K562 (cell line): ENCODE data around the gene APCDD1. TPM values are rescaled to one million over a fixed set of nuclear protein-coding genes. Genes with fewer than 3 reads are reported as not detected.

Source experiments
- ATAC-seq: fragments of 200-7000 bp; cut with Tn5 transposase; 3 replicates; pipeline ENCODE4 v1.9.1; 2020; ENCODE audit warnings: moderate library complexity
- BruUV-seq: library from RNA; stranded (reverse); fragments of 400-500 nt; replicated peaks from 2 replicates; lab custom pipeline; 2021; lab: Mats Ljungman, UMichigan
- CTCF ChIA-PET: fragments of 300-600 bp; formaldehyde crosslinking; extraction: SDS; loops from one replicate; lab custom pipeline; 2021; ENCODE audit warnings: low intra/inter-chr PET ratio; lab: Yijun Ruan, JAX
- POLR2A ChIA-PET: fragments of 300-600, 350-650 bp; sonication (Branson Sonifier 250); formaldehyde crosslinking; extraction: SDS; loops from one replicate; lab custom pipeline; 2021; ENCODE audit warnings: antibody characterized with exemption, inconsistent platforms; lab: Yijun Ruan, JAX
- DNase-seq, 4 experiments: peaks; one replicate each; pipeline versions ENCODE4 v3.0.0 to v3.0.0-alpha.2; 2011 to 2018; ENCODE audit warnings: low spot score in 3 of 4, mixed read lengths in 3 of 4; ENCODE audit errors: extremely low read depth in 1 of 4
- FAIRE-seq: peaks from 2 replicates; lab custom pipeline; 2011; peaks lifted over from hg19 to GRCh38; lab: Jason Lieb, UNC
- H2AFZ ChIP-seq: 2 replicates; pipeline ENCODE4 v1.6.0; 2011; ENCODE audit warnings: low read depth, low read length, control low read depth, inconsistent platforms
- H3K27ac ChIP-seq: fragments of 200-600 bp; 3 replicates; pipeline ENCODE4 v1.8.0; 2011; ENCODE audit warnings: low read depth, mild to moderate bottlenecking, control low read depth, inconsistent platforms, low read length, moderate library complexity, mixed read lengths; ENCODE audit errors: extremely low read depth
- H3K27me3 ChIP-seq, 2 experiments: fragments of 300-600 bp in 1 of 2; 2 replicates in 1 of 2; 3 replicates in 1 of 2; pipeline versions ENCODE4 v1.6.0 to v1.8.0; 2011; ENCODE audit warnings: inconsistent platforms in 2 of 2, low read length in 2 of 2, mild to moderate bottlenecking in 1 of 2, mixed read lengths in 1 of 2, moderate library complexity in 1 of 2; ENCODE audit not compliant: control insufficient read depth in 2 of 2, insufficient read depth in 2 of 2
- H3K36me3 ChIP-seq: fragments of 300-600 bp; 3 replicates; pipeline ENCODE4 v1.8.0; 2011; ENCODE audit warnings: mild to moderate bottlenecking, low read length, inconsistent platforms; ENCODE audit not compliant: control insufficient read depth, insufficient read depth
- H3K4me1 ChIP-seq, 2 experiments: fragments of 200-600 bp in 1 of 2; replicated peaks in 1 of 2; 2 replicates in 1 of 2; 3 replicates in 1 of 2; pipeline versions ENCODE4 v1.5.1 to v1.8.0; 2011; ENCODE audit warnings: inconsistent platforms in 2 of 2, low read length in 2 of 2, mild to moderate bottlenecking in 1 of 2, mixed read lengths in 1 of 2, moderate library complexity in 1 of 2; ENCODE audit not compliant: control insufficient read depth in 2 of 2, insufficient read depth in 2 of 2
- H3K4me2 ChIP-seq: 2 replicates; pipeline ENCODE4 v1.6.1; 2011; ENCODE audit warnings: low read length, control low read depth, inconsistent platforms, mixed read lengths; ENCODE audit not compliant: insufficient read depth
- H3K4me3 ChIP-seq: fragments of 200-600 bp; sonication (generic), shearing (Covaris generic); 2 replicates; pipeline ENCODE4 v1.5.1; 2016; ENCODE audit warnings: control low read depth, inconsistent platforms
- H3K79me2 ChIP-seq: fragments of 200-600 bp; 3 replicates; pipeline ENCODE4 v1.8.0; 2011; ENCODE audit warnings: low read length, inconsistent platforms; ENCODE audit not compliant: control insufficient read depth, insufficient read depth
- H3K9ac ChIP-seq, 2 experiments: 2 replicates each; pipeline versions ENCODE4 v1.6.0 to v1.6.1; 2011; ENCODE audit warnings: low read depth in 2 of 2, low read length in 2 of 2, control low read depth in 1 of 2, inconsistent platforms in 1 of 2, mild to moderate bottlenecking in 1 of 2, mixed read lengths in 1 of 2; ENCODE audit not compliant: insufficient read depth in 1 of 2
- H3K9me1 ChIP-seq: one replicate; pipeline ENCODE4 v1.6.0; 2011; ENCODE audit warnings: inconsistent platforms, mild to moderate bottlenecking, low read length, moderate library complexity; ENCODE audit not compliant: control insufficient read depth, insufficient read depth
- H3K9me3 ChIP-seq: replicated peaks from 2 replicates; pipeline ENCODE4 v1.5.1; 2011; ENCODE audit warnings: low read depth, low read length, inconsistent platforms; ENCODE audit not compliant: control insufficient read depth, insufficient read depth
- H4K20me1 ChIP-seq: replicated peaks from 2 replicates; pipeline ENCODE4 v1.6.1; 2011; ENCODE audit warnings: low read length, inconsistent platforms, mixed read lengths; ENCODE audit not compliant: control insufficient read depth, insufficient read depth
- CBFA2T2 ChIP-seq: fragments of 450-650 bp; conservative IDR thresholded peaks from 2 replicates; pipeline ENCODE4 v1.6.1; 2017; ENCODE audit warnings: mild to moderate bottlenecking
- CTBP1 ChIP-seq: fragments of 450-650 bp; IDR thresholded peaks from 2 replicates; pipeline ENCODE4 v1.6.1; 2016; ENCODE audit warnings: borderline replicate concordance
- JUND ChIP-seq, 2 experiments: IDR thresholded peaks; 2 replicates in 1 of 2; 3 replicates in 1 of 2; pipeline ENCODE4 v1.6.1; 2011; ENCODE audit warnings: borderline replicate concordance in 2 of 2, low read depth in 2 of 2, low read length in 2 of 2, improper control_type of control experiment in 1 of 2, missing biosample characterization in 1 of 2, missing genetic modification characterization in 1 of 2, missing genetic modification reagents in 1 of 2
- KDM2B ChIP-seq: fragments of 250-450 bp; sonication (Bioruptor Pico); IDR thresholded peaks from 2 replicates; pipeline ENCODE4 v1.8.0; 2021; ENCODE audit warnings: mild to moderate bottlenecking, moderate library complexity
- MBD2 ChIP-seq: sonication (generic); IDR thresholded peaks from 2 replicates; pipeline ENCODE4 v1.6.1; 2016; ENCODE audit warnings: low read depth, borderline replicate concordance
- MTA3 ChIP-seq: fragments of 450-650 bp; formaldehyde crosslinking; IDR thresholded peaks from 2 replicates; pipeline ENCODE4 v1.6.1; 2017; ENCODE audit warnings: mild to moderate bottlenecking, borderline replicate concordance
- NR3C1 ChIP-seq: sonication (generic); formaldehyde crosslinking; IDR thresholded peaks from 2 replicates; pipeline ENCODE4 v1.8.1; 2022; ENCODE audit warnings: missing genetic modification reagents
- TAL1 ChIP-seq: fragments of 450-650 bp; IDR thresholded peaks from 2 replicates; pipeline ENCODE4 v1.6.1; 2016; ENCODE audit warnings: mild to moderate bottlenecking
- ZFPM2 ChIP-seq: fragments of 250-450 bp; sonication (Bioruptor Pico); IDR thresholded peaks from 2 replicates; pipeline ENCODE4 v1.5.1; 2022; ENCODE audit warnings: mild to moderate bottlenecking
- ZSCAN29 ChIP-seq: fragments of 450-650 bp; IDR thresholded peaks from 2 replicates; pipeline ENCODE4 v1.6.1; 2017
- WGBS: fragments of 100-300 bp; shearing (Covaris generic); methylation state at CpG from one replicate; pipeline ENCODE4 v1.1.6; 2016; ENCODE audit warnings: low coverage, mixed read lengths; ENCODE audit not compliant: insufficient coverage; ENCODE audit errors: missing lambda C conversion rate; 5-methylcytosine and 5-hydroxymethylcytosine counted together
- in situ Hi-C: fragments of 300-500 bp; cut with MboI; formaldehyde crosslinking; loops from 4 replicates; pipeline ENCODE4 v1.15.0; 2018; ENCODE audit warnings: inconsistent platforms, mixed read lengths
- intact Hi-C: fragments of 100-400 bp; cut with micrococcal nuclease; formaldehyde crosslinking; loops from 2 replicates; pipeline ENCODE4 v1.14.2; 2022
- polyA plus RNA-seq, 8 experiments: library from polyadenylated mRNA; depleted of rRNA in 4 of 8; stranded (reverse) in 5 of 8; unstranded in 3 of 8; fragments of >200 nt; fragmentation: Nextera tagmentation in 2 of 8; fragmentation: Illumina TruSeq in 1 of 8; extraction: Ambion mirVana in 2 of 8; extraction: Trizol in 1 of 8; gene quantifications; 2 replicates each; pipeline versions ENCODE4 v1.2.1 to v1.2.3, GENCODE V29; 2011 to 2014; ENCODE audit warnings: inconsistent platforms in 1 of 8, missing spikeins in 1 of 8
- total RNA-seq, 7 experiments: library from RNA; depleted of rRNA in 6 of 7; stranded (reverse); fragments of >200 nt in 6 of 7; fragmentation: Illumina TruSeq in 2 of 7; extraction: Trizol in 2 of 7; gene quantifications; 2 replicates each; pipeline versions ENCODE4 v1.2.1 to v1.2.3, GENCODE V29; 2011 to 2021; ENCODE audit warnings: low replicate concordance in 1 of 7

Gene APCDD1
- total and polyA plus RNA-seq, 9 of the 15 experiments (the other 6 are each of a cell fraction or from before 2014, with no cell fraction given) = 0.07 TPM; not detected in 8

- Histone ChIP-seq H3K27ac (no peak overlapping the region), H4K20me1 (no peaks in the 10 kb centered on the region; the same call in 1 of the 2 replicates), H2AFZ (no peak overlapping the region), H3K36me3 (no peaks in the 10 kb centered on the region), H3K9me3 (no peaks in the 10 kb centered on the region), H3K9ac (no peak overlapping the region; a peak in 1 of 4 replicates), H3K4me2 (no peak overlapping the region), H3K4me3 (no peak overlapping the region), H3K9me1 (no peaks in the 10 kb centered on the region), H3K79me2 (no peaks in the 10 kb centered on the region), H3K27me3 (peaks cover 41 to 51% of the 10 kb centered on the region in 2 experiments), H3K4me1 (no peaks in the 10 kb centered on the region)
- 2% methylated on average over 20 of the region's 20 CpGs for WGBS
- TF ChIP-seq NR3C1 = no peak
- TF ChIP-seq MTA3 = no peak
- TF ChIP-seq ZFPM2 (CRISPR knock-in tag) = no peak
- no peak for TF ChIP-seq ZSCAN29
- no peak for TF ChIP-seq CTBP1
- TF ChIP-seq MBD2 = no peak
- TF ChIP-seq KDM2B (CRISPR knock-in tag) = no peak
- no peak for TF ChIP-seq JUND (IDR thresholded peaks at IDR 0.05; ENCODE audit: borderline replicate concordance, low read depth, low read length)
- no peak for TF ChIP-seq JUND (tag; IDR thresholded peaks at IDR 0.05; ENCODE audit: borderline replicate concordance, low read depth, low read length)
- no peak for TF ChIP-seq TAL1
- TF ChIP-seq CBFA2T2 = no peak
- DNase-seq = no peak
- no peak for ATAC-seq
- ChIA-PET CTCF (no interaction called here), POLR2A (no interaction called here)
- in situ Hi-C loops (no loop called here), intact Hi-C loops (no loop called here)
- no peak for FAIRE-seq
- BruUV-seq = no TSS peak
These were observed 31.0 kb downstream of the APCDD1 start for GRCh38 chr18:10485475-10485874.
